Gastrocnemius medialis (tissue), 4 donors: Measurements from ENCODE around the gene FNIP2.

ENCODE experiments used
- CTCF ChIP-seq, 5 experiments: fragments of 450-650 bp in 3 of 5; fragments of 200-600 bp in 2 of 5; sonication (generic) in 2 of 5; IDR thresholded peaks in 4 of 5; conservative IDR thresholded peaks in 1 of 5; 1 replicate in 4 of 5; 2 replicates in 1 of 5; pipeline ENCODE4 v1.5.1; 2016 to 2019; ENCODE audit warnings: antibody characterized with exemption in 5 of 5, mild to moderate bottlenecking in 3 of 5, moderate library complexity in 3 of 5
- POLR2A ChIP-seq, 2 donors: fragments of 450-650 bp; IDR thresholded peaks; one replicate each; pipeline ENCODE4 v1.6.1; 2017; ENCODE audit warnings: antibody characterized with exemption in 2 of 2, mild to moderate bottlenecking in 2 of 2, moderate library complexity in 2 of 2

- TF ChIP-seq POLR2A (IDR thresholded peaks at IDR 0.05) (no peak), CTCF (IDR thresholded peaks at IDR 0.05 in 4 of 5, conservative IDR thresholded peaks at IDR 0.05 in 1 of 5) (no peak)
Observed at GRCh38 chr4:158833602-158834001, 64.8 kb downstream of the FNIP2 start.
